MCF 10A (cell line): ENCODE measurements around the gene CACNG3. TPM values are rescaled to one million over a fixed set of nuclear protein-coding genes. Genes with fewer than 3 reads are reported as not detected.

Source experiments
- BruUV-seq: library from RNA; stranded (reverse); fragments of 400-500 nt; replicated peaks from 2 replicates; lab custom pipeline; 2021; lab: Mats Ljungman, UMichigan
- CTCF ChIA-PET: fragments of 300-600 bp; sonication (Branson Sonifier 250); formaldehyde crosslinking; extraction: SDS; loops from one replicate; lab custom pipeline; 2021; ENCODE audit warnings: antibody characterized with exemption, inconsistent platforms; lab: Yijun Ruan, JAX
- POLR2A ChIA-PET: fragments of 300-600, 350-650 bp; sonication (Branson Sonifier 250); formaldehyde crosslinking; extraction: SDS; loops from one replicate; lab custom pipeline; 2020; ENCODE audit warnings: antibody characterized with exemption, inconsistent platforms; lab: Yijun Ruan, JAX
- DNase-seq: peaks from one replicate; pipeline ENCODE4 v3.0.0-alpha.2; 2018; ENCODE audit not compliant: unreplicated experiment
- H3K27ac Mint-ChIP-seq: one replicate; pipeline ENCODE4 v1.8.0; 2022; ENCODE audit warnings: mild to moderate bottlenecking, low read depth, mixed read lengths; ENCODE audit not compliant: unreplicated experiment
- H3K27me3 Mint-ChIP-seq: one replicate; pipeline ENCODE4 v1.8.0; 2022; ENCODE audit warnings: mixed read lengths; ENCODE audit not compliant: insufficient read depth, unreplicated experiment
- H3K36me3 Mint-ChIP-seq: one replicate; pipeline ENCODE4 v1.8.0; 2022; ENCODE audit warnings: mild to moderate bottlenecking, moderate library complexity, mixed read lengths; ENCODE audit not compliant: insufficient read depth, unreplicated experiment
- H3K4me1 Mint-ChIP-seq: one replicate; pipeline ENCODE4 v1.8.0; 2022; ENCODE audit warnings: mixed read lengths; ENCODE audit not compliant: insufficient read depth, unreplicated experiment
- H3K4me3 Mint-ChIP-seq: one replicate; pipeline ENCODE4 v1.8.0; 2022; ENCODE audit warnings: mild to moderate bottlenecking, moderate library complexity, mixed read lengths; ENCODE audit not compliant: unreplicated experiment
- H3K9me3 Mint-ChIP-seq: one replicate; pipeline ENCODE4 v1.8.0; 2022; ENCODE audit warnings: mixed read lengths; ENCODE audit not compliant: unreplicated experiment
- CTCF ChIP-seq: fragments of 200-600 bp; IDR thresholded peaks from one replicate; pipeline ENCODE4 v1.8.0; 2022; ENCODE audit warnings: antibody characterized with exemption, mild to moderate bottlenecking; ENCODE audit not compliant: unreplicated experiment
- intact Hi-C: fragments of 100-400 bp; cut with micrococcal nuclease; formaldehyde crosslinking; loops from 2 replicates; pipeline ENCODE4 v1.14.1; 2022
- total RNA-seq: library from RNA; stranded (reverse); gene quantifications from 2 replicates; pipeline ENCODE4 v1.2.3, GENCODE V29; 2022

CACNG3 gene
- total RNA-seq, 1 experiment from 2014 or later, result not detected

- Mint-ChIP-seq H3K9me3 (no peaks in the 10 kb centered on the region), H3K4me1 (peaks cover 24% of the 10 kb centered on the region), H3K4me3 (no peak overlapping the region), H3K27me3 (no peaks in the 10 kb centered on the region), H3K36me3 (no peaks in the 10 kb centered on the region), H3K27ac (no peak overlapping the region)
- no peak for DNase-seq
- no peak for TF ChIP-seq CTCF
- intact Hi-C loops, result no loop called here
- ChIA-PET CTCF (interaction anchor here (0.6 to 4.0 kb wide), 7 partner anchors 18 to 914 kb away, joined by 3 to 23 read pairs (median 4); no protein-coding TSS in a partner anchor), POLR2A (interaction anchor here (1.1 to 1.3 kb wide), 2 partner anchors 14 to 37 kb away, joined by 3 to 4 read pairs; no protein-coding TSS in a partner anchor)
- no TSS peak for BruUV-seq
Observed at GRCh38 chr16:24272379-24272778, 16.2 kb downstream of the CACNG3 start.

- Mint-ChIP-seq H3K4me3 (peak overlapping the region; percentile 2), H3K36me3 (no peaks in the 10 kb centered on the region), H3K9me3 (peaks cover 2% of the 10 kb centered on the region), H3K4me1 (peaks cover 24% of the 10 kb centered on the region), H3K27me3 (no peaks in the 10 kb centered on the region), H3K27ac (peak overlapping the region; percentile 0)
- ChIA-PET CTCF (interaction anchor here (0.6 to 4.0 kb wide), 10 partner anchors 15 to 1003 kb away, joined by 3 to 23 read pairs (median 3); no protein-coding TSS in a partner anchor), POLR2A (interaction anchor here (0.7 to 1.3 kb wide), 4 partner anchors 10 to 224 kb away, joined by 3 to 4 read pairs (median 3); no protein-coding TSS in a partner anchor)
- DNase-seq, result peak; percentile 84
- BruUV-seq, result no TSS peak
- intact Hi-C loops, result no loop called here
- TF ChIP-seq CTCF, result no peak
Observed at GRCh38 chr16:24273508-24274182, 17.5 kb downstream of the CACNG3 start.

- H3K4me1 Mint-ChIP-seq, result peaks cover 23% of the 10 kb centered on the region
- ChIA-PET POLR2A (no interaction called here), CTCF (interaction anchor here (0.6 to 1.6 kb wide), 2 partner anchors 22 to 84 kb away, joined by 3 to 7 read pairs; no protein-coding TSS in a partner anchor)
- H3K27me3 Mint-ChIP-seq, result no peaks in the 10 kb centered on the region
- no TSS peak for BruUV-seq
- no peak for DNase-seq
- H3K27ac Mint-ChIP-seq, result no peak overlapping the region
- no peak for TF ChIP-seq CTCF
- H3K9me3 Mint-ChIP-seq, result peaks cover 7% of the 10 kb centered on the region
- no peaks in the 10 kb centered on the region for H3K36me3 Mint-ChIP-seq
- H3K4me3 Mint-ChIP-seq, result no peak overlapping the region
- intact Hi-C loops, result no loop called here
Observed at GRCh38 chr16:24275413-24275812, 19.3 kb downstream of the CACNG3 start.

- no peaks in the 10 kb centered on the region for H3K4me1 Mint-ChIP-seq
- ChIA-PET CTCF (interaction anchor here (0.6 to 1.5 kb wide), 4 partner anchors 21 to 683 kb away, joined by 3 to 7 read pairs (median 4); no protein-coding TSS in a partner anchor), POLR2A (no interaction called here)
- no TSS peak for BruUV-seq
- no peak for DNase-seq
- H3K4me3 Mint-ChIP-seq, result no peak overlapping the region
- no peaks in the 10 kb centered on the region for H3K36me3 Mint-ChIP-seq
- peaks cover 7% of the 10 kb centered on the region for H3K9me3 Mint-ChIP-seq
- intact Hi-C loops, result no loop called here
- H3K27me3 Mint-ChIP-seq, result no peaks in the 10 kb centered on the region
- H3K27ac Mint-ChIP-seq, result no peak overlapping the region
- TF ChIP-seq CTCF, result no peak
Observed at GRCh38 chr16:24279982-24280515, 23.9 kb downstream of the CACNG3 start.
